Middle frontal gyrus (tissue), 1 donor: ENCODE measurements around the gene WASHC4.

Source experiments
- DNase-seq: peaks from one replicate; pipeline ENCODE4 v3.0.0-alpha.2; 2015; ENCODE audit warnings: low spot score; ENCODE audit errors: extremely low spot score

The WASHC4 gene

GRCh38 chr12:105107494-105108371, at the start of gene WASHC4:
WASHC4 (plus strand) TSS chr12:105107731; CDS start chr12:105107801, 70 bp downstream.
- peak; percentile 95 for DNase-seq

GRCh38 chr12:105060715-105061378, 46.7 kb upstream of the WASHC4 start:
- DNase-seq: no peak

GRCh38 chr12:105064564-105065178, 42.9 kb upstream of the WASHC4 start:
- DNase-seq: no peak

GRCh38 chr12:105067511-105068031, 40.0 kb upstream of the WASHC4 start:
- peak; percentile 43 for DNase-seq

DNA sequence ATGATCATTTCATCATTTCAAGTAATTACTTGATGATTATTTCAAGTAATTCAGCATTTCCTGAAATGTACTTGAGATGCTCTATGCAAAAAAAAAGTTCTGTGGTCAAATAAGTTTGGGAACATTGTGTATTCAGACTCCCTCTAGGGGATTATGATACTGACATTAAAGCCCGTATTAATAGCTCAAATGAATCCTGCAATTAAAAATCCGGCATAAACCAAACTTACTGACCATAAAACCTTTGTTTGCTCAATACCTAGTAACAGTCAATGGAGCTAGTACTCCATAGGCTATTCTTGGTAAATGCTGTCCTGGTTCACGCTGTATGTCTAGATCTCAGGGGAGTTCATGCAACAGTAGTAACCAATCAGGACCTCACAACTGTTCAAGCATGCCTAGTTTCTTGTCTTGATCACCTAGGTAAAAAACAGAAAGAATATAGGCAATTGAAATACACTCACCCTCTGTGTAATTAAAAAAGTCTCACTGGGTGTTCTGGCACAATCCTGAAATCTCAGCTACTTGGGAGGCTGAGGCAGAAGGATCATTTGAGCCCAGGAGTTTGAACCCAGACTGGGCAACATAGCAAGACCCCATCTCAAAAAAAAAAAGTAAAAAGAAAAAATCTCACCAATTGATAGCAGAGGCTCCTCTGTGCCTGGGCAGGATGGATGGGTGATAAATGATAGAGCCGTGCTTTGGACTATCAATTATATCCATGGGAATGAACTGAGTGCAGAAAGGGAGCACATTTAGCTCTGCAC, 37.4 kb upstream of the WASHC4 start:
- DNase-seq: no peak

DNA sequence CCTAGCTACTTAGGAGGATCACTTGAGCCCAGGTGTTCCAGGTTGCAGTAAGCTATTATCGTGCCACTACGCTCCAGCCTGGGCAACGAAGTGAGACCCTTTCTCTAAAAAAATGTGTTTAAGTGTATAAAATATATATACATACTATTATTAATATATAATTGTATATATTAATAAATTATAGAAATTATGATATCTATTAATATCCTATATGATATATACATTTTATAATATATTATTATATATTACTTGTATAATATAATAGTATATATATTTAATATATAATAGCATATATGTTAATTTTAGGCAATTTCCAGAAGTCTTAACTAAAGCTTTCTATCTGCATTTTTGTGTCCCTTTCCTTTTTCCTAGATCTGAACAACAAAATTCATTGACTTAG, 35.5 kb upstream of the WASHC4 start:
- DNase-seq: no peak

DNA sequence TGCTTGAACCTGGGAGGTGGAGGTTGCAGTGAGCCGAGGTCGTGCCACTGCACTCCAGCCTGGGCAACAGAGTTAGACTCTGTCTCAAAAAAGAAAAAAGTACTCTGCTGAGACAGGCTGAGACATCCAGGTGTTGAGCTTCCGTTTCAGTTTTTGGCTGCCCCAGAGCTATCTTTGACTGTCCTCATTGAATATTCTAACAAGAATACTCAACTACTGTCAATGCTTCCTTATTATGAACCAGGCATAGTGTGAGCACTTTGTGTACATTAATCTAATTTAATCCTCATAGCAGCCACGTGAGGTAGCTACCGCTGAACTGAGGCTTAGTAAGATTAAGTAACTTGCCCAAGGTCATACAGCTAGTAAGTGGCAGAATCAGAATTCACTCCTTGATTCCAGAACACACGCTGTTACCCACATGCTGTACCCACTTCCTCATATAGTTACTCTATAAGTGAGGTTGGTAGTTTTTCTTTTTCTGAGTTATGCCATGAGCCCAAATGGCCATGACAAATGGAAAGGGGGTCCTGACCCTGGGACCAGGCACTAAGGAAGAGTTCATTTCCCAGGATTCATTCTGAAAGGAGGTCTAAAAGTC, 34.5 kb upstream of the WASHC4 start:
- DNase-seq: no peak

DNA sequence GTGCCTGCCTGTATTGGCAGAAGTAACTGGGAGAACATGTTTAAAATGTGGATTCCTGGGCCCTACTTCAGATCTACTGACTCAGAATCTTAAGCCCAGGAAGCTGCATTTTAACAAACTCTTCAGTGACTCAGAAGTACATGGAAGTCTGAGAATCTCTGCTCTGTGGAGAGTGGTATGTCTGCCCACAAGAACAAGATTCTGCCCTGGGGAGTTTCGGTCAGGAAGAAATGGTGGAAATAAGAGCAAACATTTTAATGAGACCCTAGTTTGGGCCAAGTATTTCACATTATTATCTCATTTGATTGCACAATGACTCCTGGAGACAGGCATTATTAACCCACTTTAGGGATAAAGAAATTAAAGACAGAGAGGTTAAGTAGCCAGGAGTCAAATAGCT, 31.4 kb upstream of the WASHC4 start:
- DNase-seq: no peak

DNA sequence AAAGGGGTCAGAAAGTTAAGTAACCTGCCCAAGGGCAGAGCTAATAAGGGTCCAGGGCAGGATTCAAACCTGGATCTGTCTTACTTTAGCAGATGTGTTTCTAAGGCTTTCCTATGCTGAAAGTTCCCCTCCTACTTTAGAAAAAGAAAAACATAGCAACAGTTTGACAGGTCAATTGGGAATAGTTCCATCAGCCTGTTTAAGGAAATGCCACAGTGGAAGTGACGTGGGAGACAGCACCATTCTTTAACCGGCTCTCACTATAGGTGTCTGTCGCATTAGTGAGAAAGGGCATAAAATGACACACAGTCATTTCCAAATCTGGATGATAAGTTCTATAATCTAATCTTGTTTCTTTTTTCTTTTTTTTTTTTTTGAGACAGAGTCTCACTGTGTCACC, 30.6 kb upstream of the WASHC4 start:
- DNase-seq: no peak

GRCh38 chr12:105077435-105077834, 30.1 kb upstream of the WASHC4 start:
- no peak for DNase-seq

- DNase-seq: no peak
Measured at GRCh38 chr12:105078712-105079570, 28.6 kb upstream of the WASHC4 start.

- no peak for DNase-seq
Measured at GRCh38 chr12:105083031-105083430, 24.5 kb upstream of the WASHC4 start.

DNA sequence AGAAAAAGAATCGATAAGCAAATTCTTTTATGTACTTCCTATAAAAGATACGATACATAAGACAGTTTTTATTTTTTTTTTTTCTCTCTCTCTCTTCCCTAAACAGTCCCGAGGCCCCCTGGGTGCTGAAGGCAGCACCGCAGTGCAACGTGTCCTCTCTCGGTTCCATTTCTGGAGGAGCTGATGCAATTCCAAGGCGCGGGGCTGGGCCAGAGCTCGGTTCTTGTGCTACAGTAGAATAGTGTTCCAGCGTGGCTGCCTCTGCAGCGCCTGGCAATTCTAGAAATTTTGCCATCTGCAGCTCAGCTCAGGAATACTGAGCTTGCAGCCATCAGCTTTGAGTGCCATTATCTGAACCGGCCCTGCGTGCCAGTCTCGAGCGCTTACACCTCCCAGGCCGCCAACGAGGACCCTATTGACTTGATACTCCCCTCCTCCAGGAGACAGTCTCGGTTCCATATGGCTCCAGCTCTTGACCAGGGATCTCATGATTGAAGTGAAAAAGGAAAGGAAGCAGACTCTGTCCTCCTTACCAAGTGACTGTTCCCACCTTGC, 23.9 kb upstream of the WASHC4 start:
- peak; percentile 31 for DNase-seq

DNA sequence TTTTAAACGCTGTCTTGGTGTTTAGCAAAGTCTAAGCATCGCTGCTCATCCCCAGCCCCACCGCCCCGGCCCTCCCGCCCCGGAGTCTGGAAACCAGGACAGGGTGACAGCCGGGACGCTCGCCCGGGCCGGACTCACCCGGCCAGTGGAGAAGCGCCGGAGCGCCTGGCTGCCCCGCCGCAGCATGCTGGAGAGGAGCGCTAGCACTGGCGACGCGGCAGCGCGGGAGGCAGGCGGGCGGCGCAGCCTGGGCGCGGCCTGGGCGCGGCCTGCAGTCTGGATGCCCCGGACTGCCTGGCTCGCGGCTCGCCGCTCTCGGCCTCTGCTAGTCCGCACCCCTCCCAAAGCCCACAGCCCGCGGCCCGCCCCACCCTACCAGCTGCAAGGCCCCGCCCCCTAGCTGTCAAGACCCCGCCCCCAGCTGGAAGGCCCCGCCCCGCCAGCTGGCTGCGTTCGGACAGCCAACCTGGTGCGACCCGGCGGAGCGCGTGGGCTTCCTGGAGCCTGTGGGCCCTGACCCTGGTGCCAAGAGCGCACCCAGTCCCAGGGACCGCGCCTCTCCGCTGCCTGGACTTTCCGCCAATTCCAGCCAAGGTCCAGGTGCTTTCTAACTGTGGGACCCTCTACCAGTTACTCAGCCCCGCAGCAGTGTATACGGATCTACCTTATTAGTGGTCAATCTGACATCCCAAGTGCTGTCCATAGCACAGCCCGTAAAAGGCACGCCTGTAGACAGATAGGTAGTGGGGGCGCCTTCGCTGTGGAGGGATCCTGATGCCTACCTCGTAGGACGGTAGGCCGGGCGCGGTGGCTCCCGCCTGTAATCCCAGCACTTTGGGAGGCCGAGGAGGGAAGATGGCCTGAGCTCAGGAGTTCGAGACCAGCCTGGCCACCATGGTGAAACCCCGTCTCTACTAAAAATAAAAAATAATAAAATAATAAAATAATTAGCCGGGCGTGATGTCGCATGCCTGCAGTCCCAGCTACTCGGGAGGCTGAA, 23.0 kb upstream of the WASHC4 start, which contains the start of gene ALDH1L2:
Gene ALDH1L2 (minus strand): TSS at position 208 of the 1,000 bp plus-strand sequence. CDS start 22 bp downstream, at position 186.
- no peak for DNase-seq

DNA sequence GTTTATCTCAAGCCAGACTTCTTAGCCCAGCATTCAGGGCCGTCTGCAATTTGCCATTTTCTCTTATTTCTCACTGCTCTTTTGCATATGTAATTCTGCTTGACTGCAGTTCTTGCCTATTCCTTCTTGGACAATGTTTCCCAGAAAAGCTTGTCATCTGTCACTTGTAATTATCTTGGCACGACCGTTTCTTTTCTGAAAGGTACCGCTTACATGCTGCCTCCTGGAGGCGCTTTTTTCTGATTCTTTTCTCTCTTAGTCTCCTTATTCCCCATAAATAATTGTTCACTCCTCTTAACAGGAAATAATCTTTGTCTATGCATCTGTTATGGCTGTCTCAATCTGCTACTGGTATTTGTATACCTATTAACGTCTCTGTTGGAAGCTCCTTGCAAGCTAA, 22.0 kb upstream of the WASHC4 start:
- DNase-seq: no peak

DNA sequence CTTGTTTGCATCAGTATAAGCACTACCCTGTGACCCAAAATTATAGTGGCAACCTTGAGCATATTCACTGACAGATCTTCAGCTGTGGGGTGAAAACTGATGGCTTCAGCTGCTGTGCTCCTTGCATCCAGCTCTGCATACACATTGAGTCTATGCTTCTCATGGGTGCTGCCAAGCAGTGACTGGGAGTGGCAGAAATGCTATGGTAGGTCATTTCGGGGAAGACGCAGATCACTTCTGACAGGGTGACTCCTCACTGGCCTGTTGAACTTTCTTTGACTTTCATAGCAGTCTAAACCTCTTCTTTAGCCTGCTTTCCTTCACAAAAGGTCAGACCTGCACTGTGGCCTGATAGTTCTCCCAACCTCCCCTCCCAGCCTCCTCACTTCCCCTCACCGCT, 17.7 kb upstream of the WASHC4 start:
- no peak for DNase-seq

DNA sequence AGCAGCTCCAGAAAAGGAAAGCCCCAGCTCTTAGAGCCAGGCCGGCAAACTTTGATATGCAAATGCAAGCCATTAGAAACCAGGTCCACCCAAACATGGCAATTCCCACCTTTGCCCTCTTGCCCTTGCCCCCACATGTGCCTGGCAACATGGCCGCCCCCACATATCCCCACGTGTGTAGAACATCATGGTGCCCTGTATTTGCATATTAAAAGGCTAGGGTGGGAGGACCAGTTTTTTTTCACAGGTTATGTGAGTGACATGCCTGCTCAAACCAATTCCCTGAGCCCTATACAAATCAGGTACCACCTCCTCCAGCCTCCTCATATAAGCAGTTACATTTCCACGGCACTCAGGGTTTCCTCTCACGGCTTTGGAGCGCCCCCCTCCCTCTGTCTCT, 17.2 kb upstream of the WASHC4 start:
- DNase-seq: no peak
